Liver (tissue), 9 donors: Measurements from ENCODE around the gene PELI3. TPM values are rescaled to one million over a fixed set of nuclear protein-coding genes. Genes with fewer than 3 reads are reported as not detected.

Experiments used
- DNase-seq: peaks from one replicate; pipeline ENCODE4 v3.0.0-alpha.2; 2017; ENCODE audit warnings: low spot score
- H3K27ac ChIP-seq, 2 donors: one replicate each; pipeline ENCODE4 v1.7.0; 2013; ENCODE audit warnings: inconsistent platforms in 2 of 2, low read length in 2 of 2, control low read depth in 1 of 2, low read depth in 1 of 2, mild to moderate bottlenecking in 1 of 2
- H3K27me3 ChIP-seq, 4 donors: one replicate each; pipeline versions ENCODE4 v1.6.1 to v1.7.0; 2013; ENCODE audit warnings: low read length in 3 of 4, inconsistent platforms in 1 of 4, mild to moderate bottlenecking in 1 of 4, moderate library complexity in 1 of 4; ENCODE audit not compliant: control insufficient read depth in 4 of 4, insufficient read depth in 4 of 4
- H3K36me3 ChIP-seq, 4 donors: one replicate each; pipeline versions ENCODE4 v1.6.1 to v1.7.0; 2013; ENCODE audit warnings: low read length in 3 of 4, mild to moderate bottlenecking in 3 of 4, low read depth in 1 of 4, moderate library complexity in 1 of 4; ENCODE audit not compliant: control insufficient read depth in 4 of 4, insufficient read depth in 3 of 4
- H3K4me1 ChIP-seq, 4 donors: one replicate each; pipeline versions ENCODE4 v1.6.1 to v1.7.0; 2013; ENCODE audit warnings: low read length in 3 of 4, mild to moderate bottlenecking in 3 of 4, moderate library complexity in 1 of 4; ENCODE audit not compliant: control insufficient read depth in 4 of 4, insufficient read depth in 4 of 4
- H3K4me3 ChIP-seq, 3 donors: one replicate each; pipeline versions ENCODE4 v1.6.1 to v1.7.0; 2013; ENCODE audit warnings: low read length in 3 of 3, control low read depth in 1 of 3, low read depth in 1 of 3, mild to moderate bottlenecking in 1 of 3
- H3K9ac ChIP-seq, 2 donors: one replicate each; pipeline ENCODE4 v1.7.0; 2013; ENCODE audit warnings: low read length in 2 of 2, mild to moderate bottlenecking in 2 of 2, moderate library complexity in 2 of 2, control low read depth in 1 of 2, low read depth in 1 of 2
- H3K9me3 ChIP-seq, 4 donors: one replicate each; pipeline versions ENCODE4 v1.6.1 to v1.7.0; 2013; ENCODE audit warnings: low read length in 3 of 4; ENCODE audit not compliant: control insufficient read depth in 4 of 4
- CTCF ChIP-seq: fragments of 150-350 bp; IDR thresholded peaks from 2 replicates; pipeline ENCODE4 v1.5.1; 2017; ENCODE audit warnings: improper control_type of control experiment, low read depth, low read length; ENCODE audit not compliant: missing input control
- EGR1 ChIP-seq, 2 donors: IDR thresholded peaks; 2 replicates each; pipeline ENCODE4 v1.6.1; 2016 to 2018; ENCODE audit warnings: antibody characterized with exemption in 2 of 2, low read depth in 2 of 2
- FOXA1 ChIP-seq: IDR thresholded peaks from 2 replicates; pipeline ENCODE4 v1.6.1; 2016; ENCODE audit warnings: antibody characterized with exemption
- FOXA2 ChIP-seq: IDR thresholded peaks from 2 replicates; pipeline ENCODE4 v1.6.1; 2016; ENCODE audit warnings: antibody characterized with exemption
- GABPA ChIP-seq, 2 donors: IDR thresholded peaks in 1 of 2; conservative IDR thresholded peaks in 1 of 2; 2 replicates each; pipeline ENCODE4 v1.6.1; 2016; ENCODE audit warnings: antibody characterized with exemption in 2 of 2, mild to moderate bottlenecking in 1 of 2, moderate library complexity in 1 of 2
- HNF4A ChIP-seq, 2 donors: conservative IDR thresholded peaks; 2 replicates each; pipeline ENCODE4 v1.6.1; 2016; ENCODE audit warnings: antibody characterized with exemption in 2 of 2, mild to moderate bottlenecking in 2 of 2
- HNF4G ChIP-seq: IDR thresholded peaks from 2 replicates; pipeline ENCODE4 v1.6.1; 2016; ENCODE audit warnings: antibody characterized with exemption
- JUND ChIP-seq, 2 donors: IDR thresholded peaks; 2 replicates each; pipeline ENCODE4 v1.6.1; 2016; ENCODE audit warnings: antibody characterized with exemption in 2 of 2
- RAD21 ChIP-seq, 2 donors: IDR thresholded peaks; 2 replicates each; pipeline ENCODE4 v1.6.1; 2016; ENCODE audit warnings: antibody characterized with exemption in 2 of 2, mild to moderate bottlenecking in 2 of 2
- REST ChIP-seq: IDR thresholded peaks from 2 replicates; pipeline ENCODE4 v1.6.1; 2016; ENCODE audit warnings: antibody characterized with exemption, mild to moderate bottlenecking
- RXRA ChIP-seq, 2 donors: IDR thresholded peaks; 2 replicates each; pipeline ENCODE4 v1.6.1; 2017 to 2018; ENCODE audit warnings: antibody characterized with exemption in 2 of 2, mild to moderate bottlenecking in 1 of 2
- SP1 ChIP-seq: IDR thresholded peaks from 2 replicates; pipeline ENCODE4 v1.6.1; 2018; ENCODE audit warnings: antibody characterized with exemption, mild to moderate bottlenecking
- TAF1 ChIP-seq: conservative IDR thresholded peaks from 2 replicates; pipeline ENCODE4 v1.6.1; 2016; ENCODE audit warnings: antibody characterized with exemption, mild to moderate bottlenecking
- YY1 ChIP-seq: IDR thresholded peaks from 2 replicates; pipeline ENCODE4 v1.6.1; 2016; ENCODE audit warnings: antibody characterized with exemption, mild to moderate bottlenecking
- ZBTB33 ChIP-seq: IDR thresholded peaks from 2 replicates; pipeline ENCODE4 v1.6.1; 2016; ENCODE audit warnings: antibody characterized with exemption
- WGBS: extraction: QIAGEN DNeasy Blood & Tissue Kit; methylation state at CpG from one replicate; pipeline ENCODE4 v1.1.7; 2013; 5-methylcytosine and 5-hydroxymethylcytosine counted together
- polyA plus RNA-seq, 2 donors: library from polyadenylated mRNA; stranded (reverse) in 1 of 2; unstranded in 1 of 2; fragments of 200-250 nt in 1 of 2; fragments of >200 nt in 1 of 2; fragmentation: Nextera tagmentation in 1 of 2; extraction: Ambion mirVana in 1 of 2; gene quantifications; one replicate each; pipeline versions ENCODE4 v1.2.1 to v1.2.3, GENCODE V29; 2013 to 2015
- total RNA-seq, 2 donors: library from RNA; depleted of rRNA; stranded (reverse); fragments of >200 nt; gene quantifications; one replicate each; pipeline ENCODE4 v1.2.3, GENCODE V29; 2014
- TF ChIP-seq, protein P1 (sequence below): IDR thresholded peaks from 2 replicates; pipeline ENCODE4 v1.6.1; 2016; ENCODE audit warnings: antibody characterized with exemption
- TF ChIP-seq, protein P2 (sequence below): IDR thresholded peaks from 2 replicates; pipeline ENCODE4 v1.6.1; 2016; ENCODE audit warnings: antibody characterized with exemption
- donor health status: healthy.
- donor health status: healthy.
- donor health status: healthy.
- donor health status: healthy.
- donor health status: healthy.

The PELI3 gene
- total and polyA plus RNA-seq, 4 donors, result 1.7 to 5.4 (median 2.1) TPM

DNA sequence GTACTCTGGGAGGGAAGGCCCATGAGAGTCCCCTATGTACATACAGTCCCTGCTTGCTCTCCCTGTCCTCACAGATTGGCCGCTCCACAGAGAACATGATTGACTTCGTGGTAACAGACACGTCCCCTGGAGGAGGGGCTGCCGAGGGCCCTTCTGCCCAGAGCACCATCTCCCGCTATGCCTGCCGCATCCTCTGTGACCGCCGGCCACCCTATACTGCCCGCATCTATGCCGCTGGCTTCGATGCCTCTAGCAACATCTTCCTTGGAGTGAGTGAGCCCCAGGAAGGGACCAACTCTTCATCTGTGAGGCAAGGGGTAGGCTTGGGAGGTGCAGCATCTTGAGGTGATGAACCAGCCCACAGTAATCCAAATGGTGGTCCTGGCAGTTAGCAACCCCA, 6.5 kb downstream of the PELI3 start:
- Histone ChIP-seq H3K27ac (no peak overlapping the region), H3K4me3 (no peak overlapping the region), H3K9ac (no peak overlapping the region), H3K36me3 (peaks cover 0 to 8% (median 0%) of the 10 kb centered on the region in 4 donors), H3K4me1 (no peaks in the 10 kb centered on the region), H3K9me3 (no peaks in the 10 kb centered on the region), H3K27me3 (no peaks in the 10 kb centered on the region)
- 97% methylated on average over 11 of the region's 11 CpGs for WGBS
- DNase-seq, result no peak
- TF ChIP-seq EGR1 (IDR thresholded peaks at IDR 0.05; ENCODE audit: low read depth in 2 of 2) (no peak), CTCF (no peak), FOXA2 (no peak), ZBTB33 (no peak), SP1 (no peak), HNF4G (no peak), JUND (IDR thresholded peaks at IDR 0.05) (no peak), FOXA1 (no peak), TAF1 (no peak), YY1 (no peak), RAD21 (IDR thresholded peaks at IDR 0.05) (no peak), HNF4A (conservative IDR thresholded peaks at IDR 0.05) (no peak), RXRA (IDR thresholded peaks at IDR 0.05) (no peak), GABPA (IDR thresholded peaks at IDR 0.05 in 1 of 2, conservative IDR thresholded peaks at IDR 0.05 in 1 of 2) (no peak), REST (no peak)
- TF ChIP-seq, protein P1, sequence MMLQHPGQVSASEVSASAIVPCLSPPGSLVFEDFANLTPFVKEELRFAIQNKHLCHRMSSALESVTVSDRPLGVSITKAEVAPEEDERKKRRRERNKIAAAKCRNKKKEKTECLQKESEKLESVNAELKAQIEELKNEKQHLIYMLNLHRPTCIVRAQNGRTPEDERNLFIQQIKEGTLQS, result no peak
- TF ChIP-seq, protein P2, sequence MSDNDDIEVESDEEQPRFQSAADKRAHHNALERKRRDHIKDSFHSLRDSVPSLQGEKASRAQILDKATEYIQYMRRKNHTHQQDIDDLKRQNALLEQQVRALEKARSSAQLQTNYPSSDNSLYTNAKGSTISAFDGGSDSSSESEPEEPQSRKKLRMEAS, result no peak
